GM23338 (cell line): ENCODE data around the gene LRP1B. TPM values are rescaled to one million over a fixed set of nuclear protein-coding genes. Genes with fewer than 3 reads are reported as not detected.

ENCODE experiments used
- ATAC-seq: fragments of 200-7000 bp; cut with Tn5 transposase; 3 replicates; pipeline ENCODE4 v1.9.1; 2020
- DNase-seq: peaks from one replicate; pipeline ENCODE4 v3.0.0-alpha.2; 2015; ENCODE audit warnings: low spot score
- H2AFZ ChIP-seq: fragments of 200-600 bp; sonication (generic); 2 replicates; pipeline ENCODE4 v1.8.0; 2016; ENCODE audit warnings: antibody characterized with exemption, mild to moderate bottlenecking, moderate library complexity
- H3F3A ChIP-seq: fragments of 200-600 bp; sonication (generic); replicated peaks from 2 replicates; pipeline ENCODE4 v1.8.0; 2017; ENCODE audit warnings: antibody characterized with exemption, mixed run types, low read depth
- H3K27ac ChIP-seq: fragments of 200-600 bp; sonication (generic); 2 replicates; pipeline ENCODE4 v1.6.1; 2016; ENCODE audit warnings: low read depth
- H3K27me3 ChIP-seq: fragments of 200-600 bp; sonication (generic); 2 replicates; pipeline ENCODE4 v1.8.0; 2016; ENCODE audit warnings: mild to moderate bottlenecking, mixed run types, moderate library complexity; ENCODE audit not compliant: insufficient read depth
- H3K36me3 ChIP-seq: fragments of 200-600 bp; sonication (generic); 2 replicates; pipeline ENCODE4 v1.8.0; 2016; ENCODE audit warnings: mild to moderate bottlenecking; ENCODE audit not compliant: insufficient read depth
- H3K4me1 ChIP-seq: fragments of 200-600 bp; sonication (generic); 2 replicates; pipeline ENCODE4 v1.8.0; 2016; ENCODE audit warnings: mild to moderate bottlenecking, moderate library complexity; ENCODE audit not compliant: insufficient read depth
- H3K4me2 ChIP-seq: fragments of 200-600 bp; sonication (generic); 2 replicates; pipeline ENCODE4 v1.7.1; 2017; ENCODE audit warnings: mixed run types
- H3K4me3 ChIP-seq: fragments of 200-600 bp; sonication (generic); 2 replicates; pipeline ENCODE4 v1.6.1; 2016; ENCODE audit warnings: mixed run types
- H3K79me2 ChIP-seq: fragments of 200-600 bp; sonication (generic); replicated peaks from 2 replicates; pipeline ENCODE4 v1.8.0; 2017; ENCODE audit warnings: mild to moderate bottlenecking; ENCODE audit not compliant: insufficient read depth
- H3K9me2 ChIP-seq: fragments of 200-600 bp; sonication (generic); 2 replicates; pipeline ENCODE4 v1.8.0; 2017; ENCODE audit not compliant: insufficient read depth
- H4K20me1 ChIP-seq: fragments of 200-600 bp; sonication (generic); replicated peaks from 2 replicates; pipeline ENCODE4 v1.8.0; 2017; ENCODE audit warnings: mild to moderate bottlenecking; ENCODE audit not compliant: insufficient read depth
- H3K27ac Mint-ChIP-seq: 2 replicates; pipeline ENCODE4 v1.8.0; 2020; ENCODE audit warnings: inconsistent platforms, mild to moderate bottlenecking, moderate library complexity, mixed read lengths
- H3K27me3 Mint-ChIP-seq: 3 replicates; pipeline ENCODE4 v1.8.0; 2022; ENCODE audit warnings: low read depth, mild to moderate bottlenecking, moderate library complexity, mixed read lengths, inconsistent platforms; ENCODE audit not compliant: insufficient read depth, poor library complexity
- H3K36me3 Mint-ChIP-seq: 3 replicates; pipeline ENCODE4 v1.8.0; 2021; ENCODE audit warnings: low read depth, mild to moderate bottlenecking, inconsistent platforms, moderate library complexity, mixed read lengths
- H3K4me1 Mint-ChIP-seq: 3 replicates; pipeline ENCODE4 v1.8.0; 2020; ENCODE audit warnings: mild to moderate bottlenecking, inconsistent platforms, mixed read lengths
- H3K4me3 Mint-ChIP-seq: 3 replicates; pipeline ENCODE4 v1.8.0; 2021; ENCODE audit warnings: moderate library complexity, mild to moderate bottlenecking, inconsistent platforms, mixed read lengths
- H3K9me3 Mint-ChIP-seq: 3 replicates; pipeline ENCODE4 v1.8.0; 2020; ENCODE audit warnings: moderate library complexity, mild to moderate bottlenecking, inconsistent platforms, mixed read lengths
- CREB1 ChIP-seq: fragments of 250-450 bp; sonication (Bioruptor Pico); IDR thresholded peaks from 2 replicates; pipeline ENCODE4 v1.5.0; 2020; ENCODE audit warnings: low read depth, mild to moderate bottlenecking, moderate library complexity
- EZH2 ChIP-seq: fragments of 200-600 bp; sonication (generic); IDR thresholded peaks from one replicate; pipeline ENCODE4 v1.8.0; 2017; ENCODE audit warnings: antibody characterized with exemption, mild to moderate bottlenecking, low read depth; ENCODE audit not compliant: unreplicated experiment
- EZH2phosphoT487 ChIP-seq: fragments of 200-600 bp; sonication (generic); IDR thresholded peaks from one replicate; pipeline ENCODE4 v1.8.1; 2018; ENCODE audit warnings: antibody characterized with exemption; ENCODE audit not compliant: unreplicated experiment
- POLR2AphosphoS5 ChIP-seq: IDR thresholded peaks from 2 replicates; pipeline ENCODE4 v1.6.1; 2016; ENCODE audit warnings: antibody characterized with exemption, low read depth
- STAT1 ChIP-seq: IDR thresholded peaks from one replicate; pipeline ENCODE4 v1.6.1; 2016; ENCODE audit warnings: antibody characterized with exemption; ENCODE audit not compliant: unreplicated experiment
- ZNF114 ChIP-seq: fragments of 250-450 bp; sonication (Bioruptor Pico); IDR thresholded peaks from 2 replicates; pipeline ENCODE4 v1.5.0; 2020; ENCODE audit warnings: mild to moderate bottlenecking, moderate library complexity
- ZNF331 ChIP-seq: fragments of 250-450 bp; sonication (Bioruptor Pico); IDR thresholded peaks from 2 replicates; pipeline ENCODE4 v1.5.0; 2020; ENCODE audit warnings: low read depth, mild to moderate bottlenecking, moderate library complexity
- polyA plus RNA-seq: library from polyadenylated mRNA; unstranded; fragments of >200 nt; fragmentation: Nextera tagmentation; extraction: Ambion mirVana; gene quantifications from 2 replicates; pipeline ENCODE4 v1.2.1, GENCODE V29; 2016
- total RNA-seq: library from RNA; depleted of rRNA; stranded (reverse); fragments of >200 nt; shearing (Covaris generic); gene quantifications from 2 replicates; pipeline ENCODE4 v1.2.3, GENCODE V29; 2014
- TF ChIP-seq, protein P1 (sequence below): IDR thresholded peaks from one replicate; pipeline ENCODE4 v1.6.1; 2018; ENCODE audit warnings: antibody characterized with exemption; ENCODE audit not compliant: unreplicated experiment
- TF ChIP-seq, protein P2 (sequence below), 2 experiments: fragments of 200-600 bp in 1 of 2; sonication (generic) in 1 of 2; conservative IDR thresholded peaks; 2 replicates each; pipeline versions ENCODE4 v1.5.1 to v1.6.1; 2016 to 2017; ENCODE audit warnings: antibody characterized with exemption in 2 of 2, low read depth in 2 of 2, mild to moderate bottlenecking in 2 of 2, moderate library complexity in 1 of 2
- TF ChIP-seq, protein P3 (sequence below): fragments of 250-450 bp; sonication (Bioruptor Pico); IDR thresholded peaks from 2 replicates; pipeline ENCODE4 v1.5.0; 2020; ENCODE audit warnings: mild to moderate bottlenecking, moderate library complexity
- TF ChIP-seq, protein P4 (sequence below): IDR thresholded peaks from 2 replicates; pipeline ENCODE4 v1.6.1; 2016; ENCODE audit warnings: antibody characterized with exemption

Gene LRP1B
- total and polyA plus RNA-seq, 2 experiments from 2014 or later, result 0.15 to 0.97 TPM

DNA sequence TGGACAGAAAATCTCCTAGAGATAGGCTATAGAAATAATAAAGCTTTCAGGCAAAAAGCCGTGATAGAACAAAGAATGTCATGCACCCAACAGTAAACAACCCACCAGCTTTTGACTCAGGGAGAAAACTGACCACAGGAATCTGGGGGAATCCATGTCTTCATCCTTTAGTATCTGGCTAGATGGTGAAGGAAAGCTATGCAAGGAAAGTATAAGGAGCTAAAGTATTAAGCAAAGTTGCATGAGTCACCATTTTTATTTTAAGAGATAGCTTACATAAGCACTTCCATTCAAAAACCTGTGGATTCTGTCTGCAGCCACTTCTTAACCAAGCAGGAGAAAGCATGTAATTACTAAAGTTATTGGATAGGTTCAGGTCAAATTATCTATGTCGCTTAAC is 363.8 kb downstream of the LRP1B start:
- Histone ChIP-seq H3K4me2 (no peak overlapping the region), H2AFZ (no peak overlapping the region; the same call in 1 of the 2 replicates), H4K20me1 (no peaks in the 10 kb centered on the region), H3K9me2 (no peaks in the 10 kb centered on the region), H3K4me1 (peaks cover 26% of the 10 kb centered on the region), H3F3A (no peaks in the 10 kb centered on the region), H3K4me3 (no peak overlapping the region), H3K79me2 (no peaks in the 10 kb centered on the region), H3K27me3 (no peaks in the 10 kb centered on the region), H3K36me3 (no peaks in the 10 kb centered on the region), H3K27ac (no peak overlapping the region)
- Mint-ChIP-seq H3K36me3 (no peaks in the 10 kb centered on the region), H3K27ac (peak overlapping the region; percentile 33; the same call in 1 of the 2 replicates), H3K9me3 (no peaks in the 10 kb centered on the region), H3K4me1 (peaks cover 29% of the 10 kb centered on the region), H3K27me3 (peaks cover 2% of the 10 kb centered on the region), H3K4me3 (no peak overlapping the region)
- ATAC-seq, result no peak
- TF ChIP-seq, protein P1, sequence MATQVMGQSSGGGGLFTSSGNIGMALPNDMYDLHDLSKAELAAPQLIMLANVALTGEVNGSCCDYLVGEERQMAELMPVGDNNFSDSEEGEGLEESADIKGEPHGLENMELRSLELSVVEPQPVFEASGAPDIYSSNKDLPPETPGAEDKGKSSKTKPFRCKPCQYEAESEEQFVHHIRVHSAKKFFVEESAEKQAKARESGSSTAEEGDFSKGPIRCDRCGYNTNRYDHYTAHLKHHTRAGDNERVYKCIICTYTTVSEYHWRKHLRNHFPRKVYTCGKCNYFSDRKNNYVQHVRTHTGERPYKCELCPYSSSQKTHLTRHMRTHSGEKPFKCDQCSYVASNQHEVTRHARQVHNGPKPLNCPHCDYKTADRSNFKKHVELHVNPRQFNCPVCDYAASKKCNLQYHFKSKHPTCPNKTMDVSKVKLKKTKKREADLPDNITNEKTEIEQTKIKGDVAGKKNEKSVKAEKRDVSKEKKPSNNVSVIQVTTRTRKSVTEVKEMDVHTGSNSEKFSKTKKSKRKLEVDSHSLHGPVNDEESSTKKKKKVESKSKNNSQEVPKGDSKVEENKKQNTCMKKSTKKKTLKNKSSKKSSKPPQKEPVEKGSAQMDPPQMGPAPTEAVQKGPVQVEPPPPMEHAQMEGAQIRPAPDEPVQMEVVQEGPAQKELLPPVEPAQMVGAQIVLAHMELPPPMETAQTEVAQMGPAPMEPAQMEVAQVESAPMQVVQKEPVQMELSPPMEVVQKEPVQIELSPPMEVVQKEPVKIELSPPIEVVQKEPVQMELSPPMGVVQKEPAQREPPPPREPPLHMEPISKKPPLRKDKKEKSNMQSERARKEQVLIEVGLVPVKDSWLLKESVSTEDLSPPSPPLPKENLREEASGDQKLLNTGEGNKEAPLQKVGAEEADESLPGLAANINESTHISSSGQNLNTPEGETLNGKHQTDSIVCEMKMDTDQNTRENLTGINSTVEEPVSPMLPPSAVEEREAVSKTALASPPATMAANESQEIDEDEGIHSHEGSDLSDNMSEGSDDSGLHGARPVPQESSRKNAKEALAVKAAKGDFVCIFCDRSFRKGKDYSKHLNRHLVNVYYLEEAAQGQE, result no peak
- no peak for TF ChIP-seq POLR2AphosphoS5
- TF ChIP-seq, protein P2, sequence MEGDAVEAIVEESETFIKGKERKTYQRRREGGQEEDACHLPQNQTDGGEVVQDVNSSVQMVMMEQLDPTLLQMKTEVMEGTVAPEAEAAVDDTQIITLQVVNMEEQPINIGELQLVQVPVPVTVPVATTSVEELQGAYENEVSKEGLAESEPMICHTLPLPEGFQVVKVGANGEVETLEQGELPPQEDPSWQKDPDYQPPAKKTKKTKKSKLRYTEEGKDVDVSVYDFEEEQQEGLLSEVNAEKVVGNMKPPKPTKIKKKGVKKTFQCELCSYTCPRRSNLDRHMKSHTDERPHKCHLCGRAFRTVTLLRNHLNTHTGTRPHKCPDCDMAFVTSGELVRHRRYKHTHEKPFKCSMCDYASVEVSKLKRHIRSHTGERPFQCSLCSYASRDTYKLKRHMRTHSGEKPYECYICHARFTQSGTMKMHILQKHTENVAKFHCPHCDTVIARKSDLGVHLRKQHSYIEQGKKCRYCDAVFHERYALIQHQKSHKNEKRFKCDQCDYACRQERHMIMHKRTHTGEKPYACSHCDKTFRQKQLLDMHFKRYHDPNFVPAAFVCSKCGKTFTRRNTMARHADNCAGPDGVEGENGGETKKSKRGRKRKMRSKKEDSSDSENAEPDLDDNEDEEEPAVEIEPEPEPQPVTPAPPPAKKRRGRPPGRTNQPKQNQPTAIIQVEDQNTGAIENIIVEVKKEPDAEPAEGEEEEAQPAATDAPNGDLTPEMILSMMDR (conservative IDR thresholded peaks at IDR 0.05; ENCODE audit: low read depth in 2 of 2), result no peak
- TF ChIP-seq ZNF114 (CRISPR knock-in tag), result no peak
- no peak for TF ChIP-seq ZNF331 (CRISPR knock-in tag)
- TF ChIP-seq, protein P3, sequence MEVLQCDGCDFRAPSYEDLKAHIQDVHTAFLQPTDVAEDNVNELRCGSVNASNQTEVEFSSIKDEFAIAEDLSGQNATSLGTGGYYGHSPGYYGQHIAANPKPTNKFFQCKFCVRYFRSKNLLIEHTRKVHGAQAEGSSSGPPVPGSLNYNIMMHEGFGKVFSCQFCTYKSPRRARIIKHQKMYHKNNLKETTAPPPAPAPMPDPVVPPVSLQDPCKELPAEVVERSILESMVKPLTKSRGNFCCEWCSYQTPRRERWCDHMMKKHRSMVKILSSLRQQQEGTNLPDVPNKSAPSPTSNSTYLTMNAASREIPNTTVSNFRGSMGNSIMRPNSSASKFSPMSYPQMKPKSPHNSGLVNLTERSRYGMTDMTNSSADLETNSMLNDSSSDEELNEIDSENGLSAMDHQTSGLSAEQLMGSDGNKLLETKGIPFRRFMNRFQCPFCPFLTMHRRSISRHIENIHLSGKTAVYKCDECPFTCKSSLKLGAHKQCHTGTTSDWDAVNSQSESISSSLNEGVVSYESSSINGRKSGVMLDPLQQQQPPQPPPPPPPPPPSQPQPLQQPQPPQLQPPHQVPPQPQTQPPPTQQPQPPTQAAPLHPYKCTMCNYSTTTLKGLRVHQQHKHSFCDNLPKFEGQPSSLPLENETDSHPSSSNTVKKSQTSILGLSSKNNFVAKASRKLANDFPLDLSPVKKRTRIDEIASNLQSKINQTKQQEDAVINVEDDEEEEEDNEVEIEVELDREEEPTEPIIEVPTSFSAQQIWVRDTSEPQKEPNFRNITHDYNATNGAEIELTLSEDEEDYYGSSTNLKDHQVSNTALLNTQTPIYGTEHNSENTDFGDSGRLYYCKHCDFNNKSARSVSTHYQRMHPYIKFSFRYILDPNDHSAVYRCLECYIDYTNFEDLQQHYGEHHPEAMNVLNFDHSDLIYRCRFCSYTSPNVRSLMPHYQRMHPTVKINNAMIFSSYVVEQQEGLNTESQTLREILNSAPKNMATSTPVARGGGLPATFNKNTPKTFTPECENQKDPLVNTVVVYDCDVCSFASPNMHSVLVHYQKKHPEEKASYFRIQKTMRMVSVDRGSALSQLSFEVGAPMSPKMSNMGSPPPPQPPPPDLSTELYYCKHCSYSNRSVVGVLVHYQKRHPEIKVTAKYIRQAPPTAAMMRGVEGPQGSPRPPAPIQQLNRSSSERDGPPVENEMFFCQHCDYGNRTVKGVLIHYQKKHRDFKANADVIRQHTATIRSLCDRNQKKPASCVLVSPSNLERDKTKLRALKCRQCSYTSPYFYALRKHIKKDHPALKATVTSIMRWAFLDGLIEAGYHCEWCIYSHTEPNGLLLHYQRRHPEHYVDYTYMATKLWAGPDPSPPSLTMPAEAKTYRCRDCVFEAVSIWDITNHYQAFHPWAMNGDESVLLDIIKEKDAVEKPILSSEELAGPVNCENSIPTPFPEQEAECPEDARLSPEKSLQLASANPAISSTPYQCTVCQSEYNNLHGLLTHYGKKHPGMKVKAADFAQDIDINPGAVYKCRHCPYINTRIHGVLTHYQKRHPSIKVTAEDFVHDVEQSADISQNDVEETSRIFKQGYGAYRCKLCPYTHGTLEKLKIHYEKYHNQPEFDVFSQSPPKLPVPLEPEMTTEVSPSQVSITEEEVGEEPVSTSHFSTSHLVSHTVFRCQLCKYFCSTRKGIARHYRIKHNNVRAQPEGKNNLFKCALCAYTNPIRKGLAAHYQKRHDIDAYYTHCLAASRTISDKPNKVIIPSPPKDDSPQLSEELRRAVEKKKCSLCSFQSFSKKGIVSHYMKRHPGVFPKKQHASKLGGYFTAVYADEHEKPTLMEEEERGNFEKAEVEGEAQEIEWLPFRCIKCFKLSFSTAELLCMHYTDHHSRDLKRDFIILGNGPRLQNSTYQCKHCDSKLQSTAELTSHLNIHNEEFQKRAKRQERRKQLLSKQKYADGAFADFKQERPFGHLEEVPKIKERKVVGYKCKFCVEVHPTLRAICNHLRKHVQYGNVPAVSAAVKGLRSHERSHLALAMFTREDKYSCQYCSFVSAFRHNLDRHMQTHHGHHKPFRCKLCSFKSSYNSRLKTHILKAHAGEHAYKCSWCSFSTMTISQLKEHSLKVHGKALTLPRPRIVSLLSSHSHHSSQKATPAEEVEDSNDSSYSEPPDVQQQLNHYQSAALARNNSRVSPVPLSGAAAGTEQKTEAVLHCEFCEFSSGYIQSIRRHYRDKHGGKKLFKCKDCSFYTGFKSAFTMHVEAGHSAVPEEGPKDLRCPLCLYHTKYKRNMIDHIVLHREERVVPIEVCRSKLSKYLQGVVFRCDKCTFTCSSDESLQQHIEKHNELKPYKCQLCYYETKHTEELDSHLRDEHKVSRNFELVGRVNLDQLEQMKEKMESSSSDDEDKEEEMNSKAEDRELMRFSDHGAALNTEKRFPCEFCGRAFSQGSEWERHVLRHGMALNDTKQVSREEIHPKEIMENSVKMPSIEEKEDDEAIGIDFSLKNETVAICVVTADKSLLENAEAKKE (CRISPR knock-in tag), result no peak
- TF ChIP-seq STAT1, result no peak
- TF ChIP-seq, protein P4, sequence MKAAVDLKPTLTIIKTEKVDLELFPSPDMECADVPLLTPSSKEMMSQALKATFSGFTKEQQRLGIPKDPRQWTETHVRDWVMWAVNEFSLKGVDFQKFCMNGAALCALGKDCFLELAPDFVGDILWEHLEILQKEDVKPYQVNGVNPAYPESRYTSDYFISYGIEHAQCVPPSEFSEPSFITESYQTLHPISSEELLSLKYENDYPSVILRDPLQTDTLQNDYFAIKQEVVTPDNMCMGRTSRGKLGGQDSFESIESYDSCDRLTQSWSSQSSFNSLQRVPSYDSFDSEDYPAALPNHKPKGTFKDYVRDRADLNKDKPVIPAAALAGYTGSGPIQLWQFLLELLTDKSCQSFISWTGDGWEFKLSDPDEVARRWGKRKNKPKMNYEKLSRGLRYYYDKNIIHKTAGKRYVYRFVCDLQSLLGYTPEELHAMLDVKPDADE, result no peak
- no peak for TF ChIP-seq EZH2phosphoT487
- no peak for TF ChIP-seq CREB1 (CRISPR knock-in tag)
- no peak for TF ChIP-seq EZH2
- DNase-seq, result no peak
